GM23338 (cell line): ENCODE measurements around the gene FIBP. TPM values are rescaled to one million over a fixed set of nuclear protein-coding genes. Genes with fewer than 3 reads are reported as not detected.
"Not testable (repeated sequence)": the region's sequence is repeated elsewhere in the genome, so short reads cannot be mapped to it uniquely, and the experiment has no call there.

Source experiments
- ATAC-seq: fragments of 200-7000 bp; cut with Tn5 transposase; 3 replicates; pipeline ENCODE4 v1.9.1; 2020
- DNase-seq: peaks from one replicate; pipeline ENCODE4 v3.0.0-alpha.2; 2015; ENCODE audit warnings: low spot score
- H2AFZ ChIP-seq: fragments of 200-600 bp; sonication (generic); 2 replicates; pipeline ENCODE4 v1.8.0; 2016; ENCODE audit warnings: antibody characterized with exemption, mild to moderate bottlenecking, moderate library complexity
- H3F3A ChIP-seq: fragments of 200-600 bp; sonication (generic); replicated peaks from 2 replicates; pipeline ENCODE4 v1.8.0; 2017; ENCODE audit warnings: antibody characterized with exemption, mixed run types, low read depth
- H3K27ac ChIP-seq: fragments of 200-600 bp; sonication (generic); 2 replicates; pipeline ENCODE4 v1.6.1; 2016; ENCODE audit warnings: low read depth
- H3K27me3 ChIP-seq: fragments of 200-600 bp; sonication (generic); 2 replicates; pipeline ENCODE4 v1.8.0; 2016; ENCODE audit warnings: mild to moderate bottlenecking, mixed run types, moderate library complexity; ENCODE audit not compliant: insufficient read depth
- H3K36me3 ChIP-seq: fragments of 200-600 bp; sonication (generic); 2 replicates; pipeline ENCODE4 v1.8.0; 2016; ENCODE audit warnings: mild to moderate bottlenecking; ENCODE audit not compliant: insufficient read depth
- H3K4me1 ChIP-seq: fragments of 200-600 bp; sonication (generic); 2 replicates; pipeline ENCODE4 v1.8.0; 2016; ENCODE audit warnings: mild to moderate bottlenecking, moderate library complexity; ENCODE audit not compliant: insufficient read depth
- H3K4me2 ChIP-seq: fragments of 200-600 bp; sonication (generic); 2 replicates; pipeline ENCODE4 v1.7.1; 2017; ENCODE audit warnings: mixed run types
- H3K4me3 ChIP-seq: fragments of 200-600 bp; sonication (generic); 2 replicates; pipeline ENCODE4 v1.6.1; 2016; ENCODE audit warnings: mixed run types
- H3K79me2 ChIP-seq: fragments of 200-600 bp; sonication (generic); replicated peaks from 2 replicates; pipeline ENCODE4 v1.8.0; 2017; ENCODE audit warnings: mild to moderate bottlenecking; ENCODE audit not compliant: insufficient read depth
- H3K9me2 ChIP-seq: fragments of 200-600 bp; sonication (generic); 2 replicates; pipeline ENCODE4 v1.8.0; 2017; ENCODE audit not compliant: insufficient read depth
- H4K20me1 ChIP-seq: fragments of 200-600 bp; sonication (generic); replicated peaks from 2 replicates; pipeline ENCODE4 v1.8.0; 2017; ENCODE audit warnings: mild to moderate bottlenecking; ENCODE audit not compliant: insufficient read depth
- H3K27ac Mint-ChIP-seq: 2 replicates; pipeline ENCODE4 v1.8.0; 2020; ENCODE audit warnings: inconsistent platforms, mild to moderate bottlenecking, moderate library complexity, mixed read lengths
- H3K27me3 Mint-ChIP-seq: 3 replicates; pipeline ENCODE4 v1.8.0; 2022; ENCODE audit warnings: low read depth, mild to moderate bottlenecking, moderate library complexity, mixed read lengths, inconsistent platforms; ENCODE audit not compliant: insufficient read depth, poor library complexity
- H3K36me3 Mint-ChIP-seq: 3 replicates; pipeline ENCODE4 v1.8.0; 2021; ENCODE audit warnings: low read depth, mild to moderate bottlenecking, inconsistent platforms, moderate library complexity, mixed read lengths
- H3K4me1 Mint-ChIP-seq: 3 replicates; pipeline ENCODE4 v1.8.0; 2020; ENCODE audit warnings: mild to moderate bottlenecking, inconsistent platforms, mixed read lengths
- H3K4me3 Mint-ChIP-seq: 3 replicates; pipeline ENCODE4 v1.8.0; 2021; ENCODE audit warnings: moderate library complexity, mild to moderate bottlenecking, inconsistent platforms, mixed read lengths
- H3K9me3 Mint-ChIP-seq: 3 replicates; pipeline ENCODE4 v1.8.0; 2020; ENCODE audit warnings: moderate library complexity, mild to moderate bottlenecking, inconsistent platforms, mixed read lengths
- CREB1 ChIP-seq: fragments of 250-450 bp; sonication (Bioruptor Pico); IDR thresholded peaks from 2 replicates; pipeline ENCODE4 v1.5.0; 2020; ENCODE audit warnings: low read depth, mild to moderate bottlenecking, moderate library complexity
- JUNB ChIP-seq: IDR thresholded peaks from one replicate; pipeline ENCODE4 v1.6.1; 2016; ENCODE audit warnings: antibody characterized with exemption; ENCODE audit not compliant: unreplicated experiment
- ZNF114 ChIP-seq: fragments of 250-450 bp; sonication (Bioruptor Pico); IDR thresholded peaks from 2 replicates; pipeline ENCODE4 v1.5.0; 2020; ENCODE audit warnings: mild to moderate bottlenecking, moderate library complexity
- polyA plus RNA-seq: library from polyadenylated mRNA; unstranded; fragments of >200 nt; fragmentation: Nextera tagmentation; extraction: Ambion mirVana; gene quantifications from 2 replicates; pipeline ENCODE4 v1.2.1, GENCODE V29; 2016
- total RNA-seq: library from RNA; depleted of rRNA; stranded (reverse); fragments of >200 nt; shearing (Covaris generic); gene quantifications from 2 replicates; pipeline ENCODE4 v1.2.3, GENCODE V29; 2014
- TF ChIP-seq, protein P1 (sequence below), 2 experiments: fragments of 200-600 bp in 1 of 2; sonication (generic) in 1 of 2; conservative IDR thresholded peaks; 2 replicates each; pipeline versions ENCODE4 v1.5.1 to v1.6.1; 2016 to 2017; ENCODE audit warnings: antibody characterized with exemption in 2 of 2, low read depth in 2 of 2, mild to moderate bottlenecking in 2 of 2, moderate library complexity in 1 of 2
- TF ChIP-seq, protein P2 (sequence below): fragments of 250-450 bp; sonication (Bioruptor Pico); IDR thresholded peaks from 2 replicates; pipeline ENCODE4 v1.5.0; 2020; ENCODE audit warnings: mild to moderate bottlenecking, moderate library complexity
- TF ChIP-seq, protein P3 (sequence below): IDR thresholded peaks from 2 replicates; pipeline ENCODE4 v1.6.1; 2016; ENCODE audit warnings: antibody characterized with exemption

Gene FIBP
- total and polyA plus RNA-seq, 2 experiments from 2014 or later = 79.0 to 102 TPM

DNA sequence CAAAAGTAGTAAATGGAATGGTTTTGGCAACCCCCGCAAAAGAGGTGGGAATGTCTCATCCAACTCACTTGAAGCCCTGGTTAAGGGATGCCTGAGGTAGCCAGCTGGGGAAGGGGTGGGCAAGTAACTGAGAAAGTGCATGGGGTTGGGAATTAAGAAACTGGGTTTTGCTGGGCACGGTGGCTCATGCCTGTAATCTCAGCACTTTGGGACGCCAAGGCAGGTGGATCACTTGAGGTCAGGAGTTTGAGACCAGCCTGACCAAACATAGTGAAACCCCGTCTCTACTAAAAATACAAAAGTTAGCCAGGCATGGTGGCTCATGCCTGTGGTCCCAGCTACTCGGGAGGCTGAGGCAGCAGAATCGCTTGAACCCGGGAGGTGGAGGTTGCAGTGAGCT lies 39.6 kb downstream of the FIBP start:
- DNase-seq, H2AFZ ChIP-seq, H3K4me2 ChIP-seq, H3K36me3 ChIP-seq, H3K4me3 Mint-ChIP-seq, H3K27ac Mint-ChIP-seq, H3K4me1 ChIP-seq, H3K79me2 ChIP-seq, H3K27ac ChIP-seq, H3K27me3 ChIP-seq, ATAC-seq, H3K9me2 ChIP-seq, H3K4me3 ChIP-seq, H4K20me1 ChIP-seq: not testable (repeated sequence)
- H3K4me1 Mint-ChIP-seq = peaks cover 11% of the 10 kb centered on the region; the same call in 2 of the 3 replicates
- peaks cover 12% of the 10 kb centered on the region for H3K9me3 Mint-ChIP-seq
- peaks cover 26% of the 10 kb centered on the region for H3F3A ChIP-seq
- peaks cover 42% of the 10 kb centered on the region for H3K27me3 Mint-ChIP-seq
- peaks cover 31% of the 10 kb centered on the region for H3K36me3 Mint-ChIP-seq

DNA sequence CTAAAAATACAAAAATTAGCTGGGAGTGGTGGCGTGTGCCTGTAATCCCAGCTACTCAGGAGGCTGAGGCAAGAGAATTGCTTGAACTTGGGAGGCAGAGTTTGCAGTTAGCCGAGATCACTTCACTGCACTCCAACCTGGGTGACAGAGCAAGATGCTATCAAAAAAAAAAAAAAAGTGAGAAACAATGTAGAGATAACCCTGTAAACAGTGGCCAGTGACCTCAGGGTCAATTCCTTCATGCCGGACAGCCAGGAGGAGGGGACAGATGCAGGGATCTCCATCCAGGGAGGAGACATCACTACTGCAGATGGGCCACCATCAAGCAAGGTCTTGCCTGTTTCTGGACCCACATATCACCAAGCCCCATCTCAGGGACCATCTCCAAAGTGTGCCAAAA lies 40.5 kb downstream of the FIBP start:
- TF ChIP-seq ZNF114 (CRISPR knock-in tag) (no peak), CREB1 (CRISPR knock-in tag) (no peak), JUNB (no peak)
- TF ChIP-seq, protein P1, sequence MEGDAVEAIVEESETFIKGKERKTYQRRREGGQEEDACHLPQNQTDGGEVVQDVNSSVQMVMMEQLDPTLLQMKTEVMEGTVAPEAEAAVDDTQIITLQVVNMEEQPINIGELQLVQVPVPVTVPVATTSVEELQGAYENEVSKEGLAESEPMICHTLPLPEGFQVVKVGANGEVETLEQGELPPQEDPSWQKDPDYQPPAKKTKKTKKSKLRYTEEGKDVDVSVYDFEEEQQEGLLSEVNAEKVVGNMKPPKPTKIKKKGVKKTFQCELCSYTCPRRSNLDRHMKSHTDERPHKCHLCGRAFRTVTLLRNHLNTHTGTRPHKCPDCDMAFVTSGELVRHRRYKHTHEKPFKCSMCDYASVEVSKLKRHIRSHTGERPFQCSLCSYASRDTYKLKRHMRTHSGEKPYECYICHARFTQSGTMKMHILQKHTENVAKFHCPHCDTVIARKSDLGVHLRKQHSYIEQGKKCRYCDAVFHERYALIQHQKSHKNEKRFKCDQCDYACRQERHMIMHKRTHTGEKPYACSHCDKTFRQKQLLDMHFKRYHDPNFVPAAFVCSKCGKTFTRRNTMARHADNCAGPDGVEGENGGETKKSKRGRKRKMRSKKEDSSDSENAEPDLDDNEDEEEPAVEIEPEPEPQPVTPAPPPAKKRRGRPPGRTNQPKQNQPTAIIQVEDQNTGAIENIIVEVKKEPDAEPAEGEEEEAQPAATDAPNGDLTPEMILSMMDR (conservative IDR thresholded peaks at IDR 0.05; ENCODE audit: low read depth in 2 of 2) = no peak
- TF ChIP-seq, protein P2, sequence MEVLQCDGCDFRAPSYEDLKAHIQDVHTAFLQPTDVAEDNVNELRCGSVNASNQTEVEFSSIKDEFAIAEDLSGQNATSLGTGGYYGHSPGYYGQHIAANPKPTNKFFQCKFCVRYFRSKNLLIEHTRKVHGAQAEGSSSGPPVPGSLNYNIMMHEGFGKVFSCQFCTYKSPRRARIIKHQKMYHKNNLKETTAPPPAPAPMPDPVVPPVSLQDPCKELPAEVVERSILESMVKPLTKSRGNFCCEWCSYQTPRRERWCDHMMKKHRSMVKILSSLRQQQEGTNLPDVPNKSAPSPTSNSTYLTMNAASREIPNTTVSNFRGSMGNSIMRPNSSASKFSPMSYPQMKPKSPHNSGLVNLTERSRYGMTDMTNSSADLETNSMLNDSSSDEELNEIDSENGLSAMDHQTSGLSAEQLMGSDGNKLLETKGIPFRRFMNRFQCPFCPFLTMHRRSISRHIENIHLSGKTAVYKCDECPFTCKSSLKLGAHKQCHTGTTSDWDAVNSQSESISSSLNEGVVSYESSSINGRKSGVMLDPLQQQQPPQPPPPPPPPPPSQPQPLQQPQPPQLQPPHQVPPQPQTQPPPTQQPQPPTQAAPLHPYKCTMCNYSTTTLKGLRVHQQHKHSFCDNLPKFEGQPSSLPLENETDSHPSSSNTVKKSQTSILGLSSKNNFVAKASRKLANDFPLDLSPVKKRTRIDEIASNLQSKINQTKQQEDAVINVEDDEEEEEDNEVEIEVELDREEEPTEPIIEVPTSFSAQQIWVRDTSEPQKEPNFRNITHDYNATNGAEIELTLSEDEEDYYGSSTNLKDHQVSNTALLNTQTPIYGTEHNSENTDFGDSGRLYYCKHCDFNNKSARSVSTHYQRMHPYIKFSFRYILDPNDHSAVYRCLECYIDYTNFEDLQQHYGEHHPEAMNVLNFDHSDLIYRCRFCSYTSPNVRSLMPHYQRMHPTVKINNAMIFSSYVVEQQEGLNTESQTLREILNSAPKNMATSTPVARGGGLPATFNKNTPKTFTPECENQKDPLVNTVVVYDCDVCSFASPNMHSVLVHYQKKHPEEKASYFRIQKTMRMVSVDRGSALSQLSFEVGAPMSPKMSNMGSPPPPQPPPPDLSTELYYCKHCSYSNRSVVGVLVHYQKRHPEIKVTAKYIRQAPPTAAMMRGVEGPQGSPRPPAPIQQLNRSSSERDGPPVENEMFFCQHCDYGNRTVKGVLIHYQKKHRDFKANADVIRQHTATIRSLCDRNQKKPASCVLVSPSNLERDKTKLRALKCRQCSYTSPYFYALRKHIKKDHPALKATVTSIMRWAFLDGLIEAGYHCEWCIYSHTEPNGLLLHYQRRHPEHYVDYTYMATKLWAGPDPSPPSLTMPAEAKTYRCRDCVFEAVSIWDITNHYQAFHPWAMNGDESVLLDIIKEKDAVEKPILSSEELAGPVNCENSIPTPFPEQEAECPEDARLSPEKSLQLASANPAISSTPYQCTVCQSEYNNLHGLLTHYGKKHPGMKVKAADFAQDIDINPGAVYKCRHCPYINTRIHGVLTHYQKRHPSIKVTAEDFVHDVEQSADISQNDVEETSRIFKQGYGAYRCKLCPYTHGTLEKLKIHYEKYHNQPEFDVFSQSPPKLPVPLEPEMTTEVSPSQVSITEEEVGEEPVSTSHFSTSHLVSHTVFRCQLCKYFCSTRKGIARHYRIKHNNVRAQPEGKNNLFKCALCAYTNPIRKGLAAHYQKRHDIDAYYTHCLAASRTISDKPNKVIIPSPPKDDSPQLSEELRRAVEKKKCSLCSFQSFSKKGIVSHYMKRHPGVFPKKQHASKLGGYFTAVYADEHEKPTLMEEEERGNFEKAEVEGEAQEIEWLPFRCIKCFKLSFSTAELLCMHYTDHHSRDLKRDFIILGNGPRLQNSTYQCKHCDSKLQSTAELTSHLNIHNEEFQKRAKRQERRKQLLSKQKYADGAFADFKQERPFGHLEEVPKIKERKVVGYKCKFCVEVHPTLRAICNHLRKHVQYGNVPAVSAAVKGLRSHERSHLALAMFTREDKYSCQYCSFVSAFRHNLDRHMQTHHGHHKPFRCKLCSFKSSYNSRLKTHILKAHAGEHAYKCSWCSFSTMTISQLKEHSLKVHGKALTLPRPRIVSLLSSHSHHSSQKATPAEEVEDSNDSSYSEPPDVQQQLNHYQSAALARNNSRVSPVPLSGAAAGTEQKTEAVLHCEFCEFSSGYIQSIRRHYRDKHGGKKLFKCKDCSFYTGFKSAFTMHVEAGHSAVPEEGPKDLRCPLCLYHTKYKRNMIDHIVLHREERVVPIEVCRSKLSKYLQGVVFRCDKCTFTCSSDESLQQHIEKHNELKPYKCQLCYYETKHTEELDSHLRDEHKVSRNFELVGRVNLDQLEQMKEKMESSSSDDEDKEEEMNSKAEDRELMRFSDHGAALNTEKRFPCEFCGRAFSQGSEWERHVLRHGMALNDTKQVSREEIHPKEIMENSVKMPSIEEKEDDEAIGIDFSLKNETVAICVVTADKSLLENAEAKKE (CRISPR knock-in tag) = no peak
- TF ChIP-seq, protein P3, sequence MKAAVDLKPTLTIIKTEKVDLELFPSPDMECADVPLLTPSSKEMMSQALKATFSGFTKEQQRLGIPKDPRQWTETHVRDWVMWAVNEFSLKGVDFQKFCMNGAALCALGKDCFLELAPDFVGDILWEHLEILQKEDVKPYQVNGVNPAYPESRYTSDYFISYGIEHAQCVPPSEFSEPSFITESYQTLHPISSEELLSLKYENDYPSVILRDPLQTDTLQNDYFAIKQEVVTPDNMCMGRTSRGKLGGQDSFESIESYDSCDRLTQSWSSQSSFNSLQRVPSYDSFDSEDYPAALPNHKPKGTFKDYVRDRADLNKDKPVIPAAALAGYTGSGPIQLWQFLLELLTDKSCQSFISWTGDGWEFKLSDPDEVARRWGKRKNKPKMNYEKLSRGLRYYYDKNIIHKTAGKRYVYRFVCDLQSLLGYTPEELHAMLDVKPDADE = no peak
- Histone ChIP-seq H3K4me3 (no peak overlapping the region), H3K9me2 (no peaks in the 10 kb centered on the region), H3K27ac (no peak overlapping the region), H3K79me2 (no peaks in the 10 kb centered on the region), H3F3A (peaks cover 18% of the 10 kb centered on the region; the same call in 1 of the 2 replicates), H2AFZ (no peak overlapping the region), H4K20me1 (no peaks in the 10 kb centered on the region; the same call in 1 of the 2 replicates), H3K4me1 (no peaks in the 10 kb centered on the region; the same call in 1 of the 2 replicates), H3K36me3 (no peaks in the 10 kb centered on the region), H3K4me2 (no peak overlapping the region), H3K27me3 (no peaks in the 10 kb centered on the region)
- Mint-ChIP-seq H3K4me3 (no peak overlapping the region), H3K4me1 (peaks cover 6% of the 10 kb centered on the region; the same call in 2 of the 3 replicates), H3K27me3 (peaks cover 33% of the 10 kb centered on the region), H3K27ac (no peak overlapping the region), H3K36me3 (peaks cover 22% of the 10 kb centered on the region; the same call in 2 of the 3 replicates), H3K9me3 (peaks cover 12% of the 10 kb centered on the region)
- no peak for ATAC-seq
- DNase-seq = no peak
